Osteocyte (in vitro differentiated cells): ENCODE data around the gene IRF6. TPM values are rescaled to one million over a fixed set of nuclear protein-coding genes. Genes with fewer than 3 reads are reported as not detected.
A peak's percentile ranks its signal among the peaks of the same experiment; 100 is the strongest.

Experiments
- DNase-seq: peaks from one replicate; pipeline ENCODE4 v3.0.0; 2021; ENCODE audit warnings: mixed read lengths; ENCODE audit not compliant: unreplicated experiment; ENCODE audit errors: extremely low spot score
- H3K27ac Mint-ChIP-seq: one replicate; pipeline ENCODE4 v1.8.0; 2021; ENCODE audit warnings: mild to moderate bottlenecking, mixed read lengths; ENCODE audit not compliant: unreplicated experiment
- H3K27me3 Mint-ChIP-seq: one replicate; pipeline ENCODE4 v1.8.0; 2021; ENCODE audit warnings: mixed read lengths; ENCODE audit not compliant: unreplicated experiment
- H3K36me3 Mint-ChIP-seq: one replicate; pipeline ENCODE4 v1.8.0; 2021; ENCODE audit warnings: mixed read lengths; ENCODE audit not compliant: unreplicated experiment
- H3K4me1 Mint-ChIP-seq: one replicate; pipeline ENCODE4 v1.8.0; 2021; ENCODE audit warnings: mixed read lengths; ENCODE audit not compliant: unreplicated experiment
- H3K4me3 Mint-ChIP-seq: one replicate; pipeline ENCODE4 v1.8.0; 2021; ENCODE audit warnings: mild to moderate bottlenecking, moderate library complexity, mixed read lengths; ENCODE audit not compliant: unreplicated experiment
- H3K9me3 Mint-ChIP-seq: one replicate; pipeline ENCODE4 v1.8.0; 2021; ENCODE audit warnings: mixed read lengths; ENCODE audit not compliant: unreplicated experiment
- long read RNA-seq: library from polyadenylated mRNA; unstranded; transcript quantifications from one replicate; pipeline ENCODE4 v2.0.0, GENCODE V29; 2021
- total RNA-seq: library from RNA; stranded (reverse); gene quantifications from 2 replicates; pipeline ENCODE4 v1.2.1, GENCODE V29; 2021
- TF ChIP-seq, protein P1 (sequence below): fragments of 200-600 bp; sonication (generic); IDR thresholded peaks from 2 replicates; pipeline ENCODE4 v1.5.0; 2021; ENCODE audit warnings: antibody characterized with exemption, mild to moderate bottlenecking, moderate library complexity

The IRF6 gene
- total RNA-seq = 0.13 TPM in 1 of 2 replicates, not detected in the other
- long read RNA-seq = 0 reads

DNA sequence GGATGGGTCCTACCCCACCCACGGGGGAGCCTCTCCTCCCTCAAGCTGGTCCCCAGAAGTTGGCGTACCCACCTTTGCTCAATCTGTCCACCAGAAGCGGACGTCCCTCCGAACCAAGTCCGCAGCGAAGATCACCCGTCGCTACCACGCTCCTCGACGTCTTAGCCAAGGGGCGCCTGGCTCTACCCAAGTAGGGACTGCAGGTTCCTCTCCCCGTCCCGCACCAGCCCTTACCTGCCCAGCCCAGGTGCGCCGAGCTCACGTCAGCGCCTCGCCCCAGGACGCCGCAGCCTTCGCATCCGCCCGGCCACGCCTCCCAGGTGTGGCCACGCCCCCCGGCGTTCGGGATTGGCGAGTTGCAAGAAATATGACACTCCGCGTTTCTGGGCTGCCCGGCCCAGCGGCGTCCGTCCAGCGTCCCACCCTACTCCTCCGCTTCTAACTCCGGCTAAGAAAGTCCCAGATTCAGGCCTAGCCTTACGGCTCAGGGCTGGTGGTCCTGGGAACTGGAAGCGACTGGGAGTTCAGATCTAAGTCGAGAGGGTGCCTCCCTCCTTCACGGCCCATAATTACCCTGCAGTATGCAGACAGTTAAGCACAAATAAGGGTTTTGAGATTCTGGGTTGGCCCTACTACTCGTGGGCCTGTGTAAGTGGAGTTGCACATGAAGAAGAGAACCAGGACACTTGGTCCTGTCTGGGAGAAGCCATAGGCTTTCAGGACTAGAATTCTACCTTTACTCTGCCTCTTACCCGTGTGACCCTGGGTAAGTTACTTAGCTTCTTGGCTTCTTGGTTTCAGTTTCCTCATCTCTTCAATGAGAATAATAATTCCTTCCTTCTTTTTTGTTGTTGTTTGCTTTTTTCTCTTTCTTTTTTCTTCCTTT lies at the start of gene IRF6:
TSS of gene IRF6 (minus strand) at position 268 of the 886 bp plus-strand sequence. CDS start 4,729 bp downstream, outside the sequence.
- DNase-seq = peak; percentile 87
- TF ChIP-seq, protein P1, sequence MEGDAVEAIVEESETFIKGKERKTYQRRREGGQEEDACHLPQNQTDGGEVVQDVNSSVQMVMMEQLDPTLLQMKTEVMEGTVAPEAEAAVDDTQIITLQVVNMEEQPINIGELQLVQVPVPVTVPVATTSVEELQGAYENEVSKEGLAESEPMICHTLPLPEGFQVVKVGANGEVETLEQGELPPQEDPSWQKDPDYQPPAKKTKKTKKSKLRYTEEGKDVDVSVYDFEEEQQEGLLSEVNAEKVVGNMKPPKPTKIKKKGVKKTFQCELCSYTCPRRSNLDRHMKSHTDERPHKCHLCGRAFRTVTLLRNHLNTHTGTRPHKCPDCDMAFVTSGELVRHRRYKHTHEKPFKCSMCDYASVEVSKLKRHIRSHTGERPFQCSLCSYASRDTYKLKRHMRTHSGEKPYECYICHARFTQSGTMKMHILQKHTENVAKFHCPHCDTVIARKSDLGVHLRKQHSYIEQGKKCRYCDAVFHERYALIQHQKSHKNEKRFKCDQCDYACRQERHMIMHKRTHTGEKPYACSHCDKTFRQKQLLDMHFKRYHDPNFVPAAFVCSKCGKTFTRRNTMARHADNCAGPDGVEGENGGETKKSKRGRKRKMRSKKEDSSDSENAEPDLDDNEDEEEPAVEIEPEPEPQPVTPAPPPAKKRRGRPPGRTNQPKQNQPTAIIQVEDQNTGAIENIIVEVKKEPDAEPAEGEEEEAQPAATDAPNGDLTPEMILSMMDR = no peak
- Mint-ChIP-seq H3K36me3 (no peaks in the 10 kb centered on the region), H3K4me3 (peak within 1 kb of the TSS; percentile 68), H3K4me1 (peaks cover 12% of the 10 kb centered on the region), H3K9me3 (no peaks in the 10 kb centered on the region), H3K27me3 (peaks cover 33% of the 10 kb centered on the region), H3K27ac (no peak within 1 kb of the TSS)

DNA sequence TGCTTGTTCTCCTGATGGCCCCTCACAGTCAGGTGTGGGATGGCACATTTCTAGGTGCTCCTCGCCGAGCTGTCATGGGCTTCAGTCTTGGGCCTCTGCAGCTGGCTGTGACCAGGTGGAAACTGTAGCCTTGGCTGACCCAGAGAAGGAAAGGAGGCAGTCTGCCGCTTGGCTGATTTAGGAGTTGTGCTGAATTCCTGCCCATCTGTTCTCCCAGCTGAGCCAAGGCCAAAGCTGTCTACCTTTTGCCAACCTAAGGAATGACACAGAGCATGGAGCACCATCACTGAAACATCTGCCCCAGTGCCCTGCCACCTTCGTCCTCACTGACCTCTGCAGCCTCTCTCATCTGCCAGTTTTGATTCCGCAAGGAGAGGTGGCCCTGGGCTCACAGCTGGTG lies 49.7 kb upstream of the IRF6 start:
- no peaks in the 10 kb centered on the region for H3K9me3 Mint-ChIP-seq
- TF ChIP-seq, protein P1 = no peak
- no peak for DNase-seq
- peaks cover 16% of the 10 kb centered on the region for H3K36me3 Mint-ChIP-seq
- H3K4me1 Mint-ChIP-seq = peaks cover 1% of the 10 kb centered on the region
- no peaks in the 10 kb centered on the region for H3K27me3 Mint-ChIP-seq
- no peak overlapping the region for H3K4me3 Mint-ChIP-seq
- H3K27ac Mint-ChIP-seq = no peak overlapping the region

DNA sequence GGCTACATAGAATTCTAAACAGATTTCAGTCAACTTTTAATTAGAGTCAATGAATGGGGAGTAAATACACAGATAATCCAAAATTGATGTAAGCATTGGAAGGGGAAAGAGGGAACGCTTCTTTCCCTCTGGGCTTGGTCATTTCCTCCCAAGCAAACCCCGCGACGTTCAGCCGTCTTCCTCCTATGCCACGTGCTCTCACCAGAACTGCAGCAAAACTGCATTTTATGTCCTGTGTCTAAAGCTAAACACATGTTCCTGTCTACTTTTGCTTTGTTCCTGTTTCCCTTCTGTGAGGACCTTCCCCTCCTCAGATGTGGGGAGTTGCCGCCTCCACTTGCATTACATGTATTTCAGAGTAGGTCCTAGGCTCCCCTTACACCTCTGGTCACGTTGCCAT lies 49.1 kb upstream of the IRF6 start:
- Mint-ChIP-seq H3K9me3 (no peaks in the 10 kb centered on the region), H3K27me3 (no peaks in the 10 kb centered on the region), H3K27ac (no peak overlapping the region), H3K4me3 (no peak overlapping the region), H3K4me1 (peaks cover 6% of the 10 kb centered on the region), H3K36me3 (peaks cover 20% of the 10 kb centered on the region)
- DNase-seq = no peak
- TF ChIP-seq, protein P1 = no peak

DNA sequence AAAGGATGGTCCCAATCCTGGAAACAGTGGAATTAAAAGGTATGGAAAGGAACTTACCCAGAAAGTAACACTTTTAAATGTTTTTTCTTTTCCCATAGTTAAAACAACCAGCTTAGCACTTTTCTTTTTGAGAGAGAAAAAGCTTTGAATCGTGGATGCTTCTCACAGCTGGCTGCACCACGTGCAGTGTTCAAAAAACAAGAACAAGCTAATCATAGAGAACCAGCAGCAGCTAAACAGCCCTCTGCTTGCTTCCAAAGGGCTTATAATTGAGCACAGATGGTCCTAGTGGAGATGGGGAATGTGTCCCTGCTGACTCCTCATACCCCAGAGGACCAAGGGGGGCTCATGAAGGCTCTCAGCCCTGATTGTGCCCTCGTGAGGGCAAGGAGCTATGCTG lies 48.3 kb upstream of the IRF6 start:
- Mint-ChIP-seq H3K4me3 (no peak overlapping the region), H3K27ac (no peak overlapping the region), H3K36me3 (peaks cover 22% of the 10 kb centered on the region), H3K9me3 (no peaks in the 10 kb centered on the region), H3K27me3 (no peaks in the 10 kb centered on the region), H3K4me1 (peaks cover 8% of the 10 kb centered on the region)
- no peak for DNase-seq
- TF ChIP-seq, protein P1 = no peak

DNA sequence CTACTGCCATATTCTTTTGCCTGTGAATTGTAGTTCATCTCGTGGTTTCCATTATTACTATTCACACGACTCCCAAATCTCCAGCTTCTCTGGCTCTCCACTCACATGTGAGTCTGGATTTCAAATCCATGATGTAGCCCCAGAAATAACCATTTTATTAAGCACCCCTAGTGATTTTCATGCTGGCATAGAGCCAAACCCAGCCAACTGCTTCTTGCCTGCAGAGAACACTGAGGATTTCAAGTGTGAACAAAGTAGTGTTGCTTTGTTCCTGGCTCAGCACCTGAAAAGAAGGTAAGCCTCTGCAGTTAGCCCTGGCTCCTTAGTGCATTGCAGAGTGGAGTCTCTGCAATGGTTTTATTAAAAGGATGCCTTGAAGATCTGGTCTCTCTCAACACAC lies 47.7 kb upstream of the IRF6 start:
- TF ChIP-seq, protein P1 = no peak
- peaks cover 22% of the 10 kb centered on the region for H3K36me3 Mint-ChIP-seq
- no peak overlapping the region for H3K4me3 Mint-ChIP-seq
- H3K9me3 Mint-ChIP-seq = no peaks in the 10 kb centered on the region
- H3K27ac Mint-ChIP-seq = no peak overlapping the region
- no peaks in the 10 kb centered on the region for H3K27me3 Mint-ChIP-seq
- no peak for DNase-seq
- H3K4me1 Mint-ChIP-seq = peaks cover 8% of the 10 kb centered on the region
